ENCODE results near the gene SGMS1.

Gene SGMS1

GRCh38 chr10:50629495-50630122 is 5.9 kb upstream of the SGMS1 start:
- no peak overlapping the region for H3K4me3 ChIP-seq (ENCODE audit: low read depth, low read length)
- no peak for TF ChIP-seq CTCF (conservative IDR thresholded peaks at IDR 0.05; ENCODE audit: low read depth, low read length)
- no peak for DNase-seq (ENCODE audit: low read depth)

GRCh38 chr10:50627896-50628295 is 4.1 kb upstream of the SGMS1 start:
- TF ChIP-seq CTCF (conservative IDR thresholded peaks at IDR 0.05; ENCODE audit: low read depth, low read length), result no peak
- no peak overlapping the region for H3K4me3 ChIP-seq (ENCODE audit: low read depth, low read length)
- DNase-seq (ENCODE audit: low read depth), result no peak

- no peak for DNase-seq (ENCODE audit: low read depth)
- H3K4me3 ChIP-seq (ENCODE audit: low read depth, low read length), result no peak overlapping the region
- no peak for TF ChIP-seq CTCF (conservative IDR thresholded peaks at IDR 0.05; ENCODE audit: low read depth, low read length)
Observed at GRCh38 chr10:50627443-50627842, 3.7 kb upstream of the SGMS1 start.

- peak overlapping the region; percentile 90 for H3K4me3 ChIP-seq (ENCODE audit: low read depth, low read length)
- no peak for TF ChIP-seq CTCF (conservative IDR thresholded peaks at IDR 0.05; ENCODE audit: low read depth, low read length)
- DNase-seq (ENCODE audit: low read depth), result peak; percentile 43
Observed at GRCh38 chr10:50625649-50626132, 1.9 kb upstream of the SGMS1 start.

GRCh38 chr10:50624866-50625501 is 1.2 kb upstream of the SGMS1 start:
- peak overlapping the region; percentile 90 for H3K4me3 ChIP-seq (ENCODE audit: low read depth, low read length)
- peak; percentile 74 for DNase-seq (ENCODE audit: low read depth)
- TF ChIP-seq CTCF (conservative IDR thresholded peaks at IDR 0.05; ENCODE audit: low read depth, low read length), result peak; percentile 82

GRCh38 chr10:50624413-50624865 is 683 bp upstream of the SGMS1 start:
- peak; percentile 98 for DNase-seq (ENCODE audit: low read depth)
- peak overlapping the region; percentile 90 for H3K4me3 ChIP-seq (ENCODE audit: low read depth, low read length)
- TF ChIP-seq CTCF (conservative IDR thresholded peaks at IDR 0.05; ENCODE audit: low read depth, low read length), result peak; percentile 15
